Amygdala (tissue), 56 donors: ENCODE data around the gene ZNF316.
"Not testable (repeated sequence)": the region's sequence is repeated elsewhere in the genome, so short reads cannot be mapped to it uniquely, and the experiment has no call there.

Source experiments
- DNase-seq, 56 donors: peaks; one replicate each; lab custom pipeline; 2025; lab: John Stamatoyannopoulos, UW

Gene ZNF316

GRCh38 chr7:6619961-6620360, 17.2 kb upstream of the ZNF316 start:
- DNase-seq = no peak

- DNase-seq = no peak
Measured at GRCh38 chr7:6621195-6622133, 15.7 kb upstream of the ZNF316 start.

GRCh38 chr7:6622134-6622710, 14.9 kb upstream of the ZNF316 start:
- DNase-seq = no peak

GRCh38 chr7:6623589-6624245, 13.4 kb upstream of the ZNF316 start:
- no peak for DNase-seq

GRCh38 chr7:6624246-6624611, 12.9 kb upstream of the ZNF316 start:
- no peak for DNase-seq

- no peak for DNase-seq
Measured at GRCh38 chr7:6628045-6628444, 9.1 kb upstream of the ZNF316 start.

GRCh38 chr7:6630007-6630849, 6.9 kb upstream of the ZNF316 start:
- DNase-seq = no peak

GRCh38 chr7:6631605-6632004, 5.5 kb upstream of the ZNF316 start:
- DNase-seq = no peak

GRCh38 chr7:6634021-6634420, 3.1 kb upstream of the ZNF316 start:
- DNase-seq = no peak

- DNase-seq = not testable (repeated sequence)
Measured at GRCh38 chr7:6634971-6635370, 2.1 kb upstream of the ZNF316 start.

- peak in 3 of 56 donors; percentile 3 to 63 (median 13) for DNase-seq
Measured at GRCh38 chr7:6637544-6638229, 569 bp downstream of the ZNF316 start.

GRCh38 chr7:6639032-6639431, 1.9 kb downstream of the ZNF316 start:
- no peak for DNase-seq

GRCh38 chr7:6639627-6640026, 2.5 kb downstream of the ZNF316 start:
- DNase-seq = no peak

- DNase-seq = peak in 3 of 56 donors; percentile 10 to 28 (median 18)
Measured at GRCh38 chr7:6640246-6640721, 3.2 kb downstream of the ZNF316 start.

GRCh38 chr7:6641305-6642035, 4.4 kb downstream of the ZNF316 start:
- DNase-seq = no peak

- no peak for DNase-seq
Measured at GRCh38 chr7:6642239-6642839, 5.2 kb downstream of the ZNF316 start.

- DNase-seq = no peak
Measured at GRCh38 chr7:6642861-6643640, 5.9 kb downstream of the ZNF316 start.
